Adipose tissue (tissue), 3 donors: ENCODE measurements around the gene COL4A6. TPM values are rescaled to one million over a fixed set of nuclear protein-coding genes. Genes with fewer than 3 reads are reported as not detected.

Experiments used
- H3K27ac ChIP-seq: one replicate; pipeline ENCODE4 v1.5.1; 2013; ENCODE audit warnings: low read depth, low read length
- WGBS, 3 donors: extraction: QIAGEN DNeasy Blood & Tissue Kit; methylation state at CpG; one replicate each; pipeline ENCODE4 v1.1.7; 2013; 5-methylcytosine and 5-hydroxymethylcytosine counted together
- polyA plus RNA-seq, 3 donors: library from polyadenylated mRNA; stranded (reverse); fragments of 200-250 nt; gene quantifications; one replicate each; pipeline ENCODE4 v1.2.3, GENCODE V29; 2013
- donor health status: healthy with polysubstance abuse.
- donor health status: Bipolar disorder and iron deficiency.
- donor health status: healthy.

Gene COL4A6
- polyA plus RNA-seq, 3 donors = 0.14 to 1.2 (median 0.46) TPM

GRCh38 chrX:108186811-108187210, 251.4 kb downstream of the COL4A6 start:
- H3K27ac ChIP-seq = no peak overlapping the region
- WGBS, 3 donors = 41 to 68% (median 68%) methylated on average over 4 of the region's 4 CpGs

GRCh38 chrX:108178143-108178498, 260.1 kb downstream of the COL4A6 start:
- no peak overlapping the region for H3K27ac ChIP-seq
- WGBS, 3 donors = 73 to 79% (median 79%) methylated on average over 7 of the region's 7 CpGs

GRCh38 chrX:108177351-108178142, 260.7 kb downstream of the COL4A6 start:
- H3K27ac ChIP-seq = no peak overlapping the region
- WGBS, 3 donors = 73 to 92% (median 86%) methylated on average over 8 of the region's 8 CpGs

GRCh38 chrX:108173874-108174273, 264.3 kb downstream of the COL4A6 start:
- 38 to 49% (median 46%) methylated on average over 3 of the region's 3 CpGs for WGBS, 3 donors

GRCh38 chrX:108171671-108172070, 266.6 kb downstream of the COL4A6 start:
- no peak overlapping the region for H3K27ac ChIP-seq
- WGBS, 3 donors = 90 to 96% (median 93%) methylated on average over 4 of the region's 4 CpGs

More at GRCh38 chrX:108173874-108174273, 264.3 kb downstream of the COL4A6 start:
- no peak overlapping the region for H3K27ac ChIP-seq

DNA sequence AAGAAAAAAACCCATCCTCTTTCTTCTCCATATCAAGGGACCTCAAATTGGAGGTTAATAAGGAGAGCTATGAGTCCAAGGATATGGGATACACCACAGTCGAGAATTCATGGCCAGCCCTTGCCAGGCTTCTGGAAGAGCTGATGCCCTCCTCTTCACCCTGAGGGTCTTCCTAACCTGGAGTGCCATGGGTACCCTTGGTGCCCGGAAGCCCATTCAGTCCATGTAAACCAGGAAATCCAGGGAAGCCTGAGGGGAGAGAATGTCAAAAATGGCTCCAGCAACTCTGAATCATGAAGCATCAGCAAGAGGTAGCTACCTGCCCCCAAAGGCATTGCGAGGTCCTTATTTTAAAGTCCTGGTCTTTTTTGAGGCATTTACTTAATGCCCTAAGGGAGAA, 268.5 kb downstream of the COL4A6 start:
- 90 to 93% (median 90%) methylated on average over 3 of the region's 3 CpGs for WGBS, 3 donors
- no peak overlapping the region for H3K27ac ChIP-seq

DNA sequence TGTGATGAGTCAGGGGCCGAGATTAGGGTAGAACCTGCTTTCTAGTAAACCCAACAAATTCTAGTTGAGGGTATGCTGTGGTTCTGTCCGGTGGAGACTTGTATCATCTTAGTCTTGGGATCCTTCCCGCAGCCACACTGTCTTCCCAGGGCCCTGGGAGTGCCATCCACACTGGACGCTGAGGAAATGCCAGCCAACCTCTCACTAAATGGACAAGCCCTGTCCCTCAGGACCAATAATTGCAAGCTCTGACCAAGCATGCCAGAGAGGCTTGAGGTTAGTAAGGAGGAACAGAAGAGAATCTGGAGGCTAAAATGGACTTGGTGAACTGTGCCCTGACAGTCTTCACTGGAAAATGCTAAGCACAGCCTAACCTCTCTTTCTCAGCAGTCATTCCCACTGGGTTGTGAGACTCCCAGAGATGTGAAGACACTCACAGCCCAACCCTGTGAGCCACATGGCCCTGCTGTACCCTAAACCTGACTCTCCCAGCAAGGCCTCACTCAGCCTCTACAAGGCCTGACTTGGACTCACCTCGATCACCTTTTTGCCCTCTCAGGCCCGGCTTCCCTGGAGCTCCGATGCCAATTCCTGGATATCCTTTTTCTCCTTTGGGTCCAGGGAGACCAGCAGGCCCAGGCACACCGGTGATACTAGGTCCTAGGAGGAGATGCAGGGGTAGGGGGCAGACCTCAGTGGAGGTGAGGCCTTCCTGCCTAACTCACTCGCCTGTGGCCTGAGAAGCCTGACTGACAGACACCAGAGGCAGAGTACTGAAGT, 269.1 kb downstream of the COL4A6 start:
- no peak overlapping the region for H3K27ac ChIP-seq
- WGBS, 3 donors = 74 to 96% (median 92%) methylated on average over 9 of the region's 9 CpGs

- WGBS, 3 donors = 70 to 72% (median 72%) methylated on average over 4 to 5 of the region's 5 CpGs
- no peak overlapping the region for H3K27ac ChIP-seq
Measured at GRCh38 chrX:108167211-108167872, 270.9 kb downstream of the COL4A6 start.

- 59 to 83% (median 72%) methylated on average over 7 of the region's 7 CpGs for WGBS, 3 donors
- H3K27ac ChIP-seq = no peak overlapping the region
Measured at GRCh38 chrX:108165383-108166111, 272.7 kb downstream of the COL4A6 start.

- no peak overlapping the region for H3K27ac ChIP-seq
- WGBS, 3 donors = 83 to 90% (median 84%) methylated on average over 5 to 7 of the region's 7 CpGs
Measured at GRCh38 chrX:108163333-108164082, 274.7 kb downstream of the COL4A6 start.

DNA sequence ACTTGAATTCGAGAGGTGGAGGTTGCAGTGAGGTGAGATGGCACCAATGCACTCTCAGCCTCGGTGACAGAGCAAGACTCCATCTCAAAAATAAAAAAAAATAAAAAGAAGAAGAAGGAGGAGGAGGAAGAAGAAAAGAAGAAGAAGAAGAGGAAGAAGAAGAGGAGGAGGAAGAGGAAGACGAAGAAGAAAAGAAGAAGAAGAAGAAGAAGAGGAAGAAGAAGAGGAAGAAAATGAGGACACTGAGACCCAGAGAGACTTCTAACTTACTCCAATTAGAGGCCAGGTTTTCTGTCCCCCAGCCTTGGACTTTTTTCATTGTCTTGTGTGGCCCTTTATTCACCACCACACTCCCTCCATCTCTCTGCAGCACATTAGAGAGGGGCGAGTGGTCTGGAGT, 276.0 kb downstream of the COL4A6 start:
- WGBS, 3 donors = 67 to 92% (median 91%) methylated on average over 4 of the region's 4 CpGs
- no peak overlapping the region for H3K27ac ChIP-seq

DNA sequence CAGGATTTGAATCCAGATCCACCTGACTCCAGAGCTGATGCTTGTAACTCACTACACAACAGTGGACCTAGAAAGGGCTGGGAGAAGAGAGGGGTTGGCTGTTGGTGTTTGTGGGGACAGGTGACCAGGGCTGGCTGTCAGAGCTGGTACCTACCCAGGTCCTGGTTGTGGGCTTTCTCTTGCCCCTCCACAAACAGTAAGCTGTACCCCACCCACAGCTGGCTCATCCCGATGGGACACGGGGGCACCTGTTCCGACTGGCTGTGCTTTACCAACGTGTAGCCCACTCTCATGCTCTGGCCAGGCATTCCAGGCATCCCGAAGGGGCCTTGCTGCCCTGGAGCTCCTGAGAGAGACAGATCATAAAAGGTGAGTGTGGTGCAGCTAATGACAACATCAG, 277.9 kb downstream of the COL4A6 start:
- 79 to 92% (median 81%) methylated on average over 5 of the region's 5 CpGs for WGBS, 3 donors

DNA sequence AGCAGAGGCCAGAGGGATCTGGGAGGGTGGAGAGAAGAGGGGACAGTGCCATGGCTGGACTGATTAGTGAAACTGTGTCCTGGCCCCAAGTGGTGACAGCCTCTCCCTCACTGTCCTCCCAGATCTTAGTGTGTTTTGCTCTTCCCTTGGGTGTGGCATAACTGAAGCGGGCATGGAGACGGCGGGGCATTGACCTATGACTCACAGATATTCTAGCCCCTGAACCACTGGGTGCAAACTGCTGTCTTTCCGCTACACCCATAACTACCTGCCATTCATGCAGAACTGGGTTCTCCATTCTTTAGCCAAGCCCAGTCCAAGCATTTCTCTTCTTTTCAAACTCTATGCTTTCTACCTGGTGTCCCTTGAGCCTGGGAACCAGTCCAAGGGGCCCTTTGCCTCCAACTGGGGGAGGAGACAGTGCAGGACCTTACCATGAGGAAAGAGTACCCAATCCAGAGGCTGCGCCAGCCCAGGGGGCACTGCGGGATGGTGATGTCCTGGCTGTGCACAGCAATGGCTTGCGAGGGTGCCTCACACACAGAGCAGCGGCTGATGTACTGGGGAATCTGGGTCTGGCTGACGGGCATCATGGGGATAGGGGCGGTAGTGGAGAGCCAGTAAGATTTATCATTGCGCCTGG, 279.1 kb downstream of the COL4A6 start:
- WGBS, 3 donors = 88 to 95% (median 93%) methylated on average over 11 of the region's 11 CpGs
- no peak overlapping the region for H3K27ac ChIP-seq

More for the DNA sequence above, 277.9 kb downstream of the COL4A6 start:
- no peak overlapping the region for H3K27ac ChIP-seq

- no peak overlapping the region for H3K27ac ChIP-seq
- WGBS, 3 donors = 70 to 90% (median 89%) methylated on average over 3 of the region's 3 CpGs
Measured at GRCh38 chrX:108157628-108158027, 280.6 kb downstream of the COL4A6 start.

DNA sequence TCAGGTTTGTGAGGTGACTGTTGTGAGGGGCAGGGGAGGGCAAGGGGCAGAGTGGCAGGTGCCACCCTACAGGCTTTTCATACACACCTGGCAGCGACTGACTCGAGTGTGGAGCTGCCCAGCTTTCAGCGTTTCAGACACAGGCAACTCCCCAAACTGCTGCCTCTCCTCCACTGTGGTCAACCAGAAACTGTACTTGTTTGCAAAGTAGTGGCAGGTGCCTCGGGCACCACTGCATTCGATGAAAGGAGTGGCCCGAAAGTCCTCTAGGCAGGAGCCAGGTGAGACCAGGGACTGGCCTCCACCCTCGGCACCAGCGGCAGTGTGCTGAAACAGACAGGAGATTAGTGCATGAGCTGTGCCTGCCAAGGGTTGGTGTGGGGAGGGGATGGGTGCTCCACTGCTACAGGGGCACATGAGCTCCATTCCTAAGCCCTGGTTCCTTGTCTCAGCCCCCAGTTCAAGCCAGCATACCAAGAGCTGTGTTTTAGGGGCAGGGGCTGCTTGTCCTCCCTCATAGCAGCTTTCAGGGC, 281.2 kb downstream of the COL4A6 start:
- no peak overlapping the region for H3K27ac ChIP-seq
- 83 to 95% (median 95%) methylated on average over 8 of the region's 8 CpGs for WGBS, 3 donors

- 85 to 100% (median 94%) methylated on average over 2 of the region's 2 CpGs for WGBS, 3 donors
Measured at GRCh38 chrX:108156082-108156481, 282.1 kb downstream of the COL4A6 start.

DNA sequence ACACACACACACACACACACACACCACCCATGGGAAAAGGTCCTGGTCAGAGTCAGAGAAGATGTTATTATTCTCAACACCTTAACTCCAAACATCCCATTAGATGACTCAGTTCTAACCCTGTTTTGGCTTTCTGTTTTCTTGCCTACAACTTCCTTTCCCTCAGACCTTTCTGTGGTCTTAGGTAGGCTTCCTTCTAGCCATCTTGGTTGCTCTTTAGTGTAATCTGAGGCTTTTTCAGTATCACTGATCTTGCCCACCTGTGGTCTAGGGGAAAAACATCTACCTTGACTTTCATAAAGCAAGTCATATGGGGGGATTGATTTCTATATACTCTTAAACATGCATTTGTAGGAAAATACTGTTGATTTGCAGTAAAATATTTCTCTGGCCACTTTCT, 289.7 kb downstream of the COL4A6 start:
- no peak overlapping the region for H3K27ac ChIP-seq

More at GRCh38 chrX:108156082-108156481, 282.1 kb downstream of the COL4A6 start:
- H3K27ac ChIP-seq = no peak overlapping the region
